HCT116 (cell line): ENCODE measurements around the gene LPAR1. TPM values are rescaled to one million over a fixed set of nuclear protein-coding genes. Genes with fewer than 3 reads are reported as not detected.

Source experiments
- ATAC-seq: fragments of 200-7000 bp; cut with Tn5 transposase; 2 replicates; pipeline ENCODE4 v1.9.1; 2020; ENCODE audit warnings: mild to moderate bottlenecking, moderate library complexity
- BruUV-seq: library from RNA; stranded (reverse); fragments of 400-500 nt; replicated peaks from 2 replicates; lab custom pipeline; 2021; lab: Mats Ljungman, UMichigan
- CTCF ChIA-PET: fragments of 300-600 bp; sonication (Branson Sonifier 250); formaldehyde crosslinking; loops from one replicate; lab custom pipeline; 2021; ENCODE audit warnings: antibody characterized with exemption; lab: Charles Lee
- POLR2A ChIA-PET: fragments of 300-600, 350-600 bp; sonication (Branson Sonifier 250); formaldehyde crosslinking; loops from one replicate; lab custom pipeline; 2021; ENCODE audit warnings: antibody characterized with exemption; lab: Charles Lee
- RAD21 ChIA-PET, 2 experiments: fragments of 300-600 bp; sonication (Branson Sonifier 250); formaldehyde crosslinking; loops; one replicate each; lab custom pipeline; 2023; ENCODE audit warnings: low total read pairs in 2 of 2; ENCODE audit not compliant: uncharacterized antibody in 2 of 2, unreplicated experiment in 2 of 2, low non-redundant PET in 1 of 2; lab: Charles Lee
- DNase-seq: peaks from one replicate; pipeline ENCODE4 v3.0.0-alpha.2; 2010; ENCODE audit warnings: low read depth, low spot score
- H2AFZ ChIP-seq: fragments of 200-600 bp; shearing (Covaris generic), sonication (generic); 2 replicates; pipeline ENCODE4 v1.6.1; 2017; ENCODE audit warnings: low read depth, mixed run types, mixed read lengths, antibody characterized with exemption, low read length; ENCODE audit not compliant: poor library complexity, severe bottlenecking
- H3K27ac ChIP-seq: 2 replicates; pipeline ENCODE4 v1.5.1; 2012; ENCODE audit warnings: low read depth, low read length
- H3K27me3 ChIP-seq: fragments of 200-600 bp; sonication (generic); 2 replicates; pipeline ENCODE4 v1.6.1; 2016; ENCODE audit warnings: mixed run types, low read length, mixed read lengths; ENCODE audit not compliant: insufficient read depth
- H3K36me3 ChIP-seq, 2 experiments: fragments of 200-500 bp in 1 of 2; fragments of 200-600 bp in 1 of 2; sonication (Bioruptor generic) in 1 of 2; sonication (generic) in 1 of 2; 2 replicates each; pipeline versions ENCODE4 v1.5.1 to v1.6.1; 2014 to 2016; ENCODE audit warnings: low read length in 2 of 2, inconsistent platforms in 1 of 2, mixed read lengths in 1 of 2, mixed run types in 1 of 2; ENCODE audit not compliant: insufficient read depth in 2 of 2, control insufficient read depth in 1 of 2
- H3K4me1 ChIP-seq, 2 experiments: fragments of 200-600 bp in 1 of 2; sonication (generic) in 1 of 2; 2 replicates each; pipeline versions ENCODE4 v1.5.1 to v1.6.1; 2012 to 2017; ENCODE audit warnings: low read length in 2 of 2, inconsistent platforms in 1 of 2, mild to moderate bottlenecking in 1 of 2, mixed read lengths in 1 of 2, mixed run types in 1 of 2, moderate library complexity in 1 of 2; ENCODE audit not compliant: insufficient read depth in 2 of 2, control insufficient read depth in 1 of 2
- H3K4me2 ChIP-seq: fragments of 200-600 bp; sonication (generic); 2 replicates; pipeline ENCODE4 v1.6.1; 2017; ENCODE audit warnings: mixed run types, low read length, mixed read lengths
- H3K4me3 ChIP-seq, 2 experiments: fragments of 200-600 bp in 1 of 2; sonication (generic) in 1 of 2; replicated peaks in 1 of 2; 2 replicates each; pipeline ENCODE4 v1.5.1; 2011 to 2016; ENCODE audit warnings: low read length in 2 of 2, control low read depth in 1 of 2, low read depth in 1 of 2, mild to moderate bottlenecking in 1 of 2, mixed read lengths in 1 of 2, mixed run types in 1 of 2
- H3K79me2 ChIP-seq: fragments of 200-600 bp; sonication (generic); 2 replicates; pipeline ENCODE4 v1.6.1; 2017; ENCODE audit warnings: mild to moderate bottlenecking, mixed run types, low read length, moderate library complexity, mixed read lengths; ENCODE audit not compliant: insufficient read depth
- H3K9ac ChIP-seq: fragments of 200-600 bp; sonication (generic); 2 replicates; pipeline ENCODE4 v1.6.1; 2016; ENCODE audit warnings: low read length, mixed read lengths
- H3K9me2 ChIP-seq: fragments of 200-600 bp; sonication (generic), shearing (Covaris generic); 2 replicates; pipeline ENCODE4 v1.6.1; 2017; ENCODE audit warnings: mixed run types, mild to moderate bottlenecking, moderate library complexity; ENCODE audit not compliant: insufficient read depth
- H3K9me3 ChIP-seq, 2 experiments: fragments of 200-500 bp in 1 of 2; fragments of 200-600 bp in 1 of 2; sonication (Bioruptor generic) in 1 of 2; sonication (generic) in 1 of 2; 2 replicates each; pipeline ENCODE4 v1.6.1; 2014 to 2017; ENCODE audit warnings: low read length in 2 of 2, mixed read lengths in 2 of 2, inconsistent platforms in 1 of 2, low read depth in 1 of 2, mild to moderate bottlenecking in 1 of 2, mixed run types in 1 of 2, moderate library complexity in 1 of 2; ENCODE audit not compliant: control insufficient read depth in 1 of 2, insufficient read depth in 1 of 2
- H4K20me1 ChIP-seq: fragments of 200-600 bp; sonication (generic), shearing (Covaris generic); 2 replicates; pipeline ENCODE4 v1.6.1; 2017; ENCODE audit warnings: mixed run types, mild to moderate bottlenecking, moderate library complexity; ENCODE audit not compliant: insufficient read depth
- ATF3 ChIP-seq: IDR thresholded peaks from 2 replicates; pipeline ENCODE4 v1.6.1; 2012
- CBX3 ChIP-seq: IDR thresholded peaks from 2 replicates; pipeline ENCODE4 v1.6.1; 2012; ENCODE audit warnings: low read depth
- EGR1 ChIP-seq: IDR thresholded peaks from 2 replicates; pipeline ENCODE4 v1.6.1; 2012; ENCODE audit warnings: low read depth
- EZH2 ChIP-seq: fragments of 200-600 bp; sonication (generic); IDR thresholded peaks from 2 replicates; pipeline ENCODE4 v1.6.1; 2017; ENCODE audit warnings: antibody characterized with exemption, mixed run types
- EZH2phosphoT487 ChIP-seq: fragments of 200-600 bp; IDR thresholded peaks from 2 replicates; pipeline ENCODE4 v1.6.1; 2018; ENCODE audit warnings: antibody characterized with exemption, borderline replicate concordance
- JUND ChIP-seq: IDR thresholded peaks from 2 replicates; pipeline ENCODE4 v1.6.1; 2012
- MAX ChIP-seq: IDR thresholded peaks from 2 replicates; pipeline ENCODE4 v1.6.1; 2012
- RAD21 ChIP-seq: IDR thresholded peaks from 2 replicates; pipeline ENCODE4 v1.6.1; 2012; ENCODE audit warnings: low read depth, mild to moderate bottlenecking
- REST ChIP-seq: IDR thresholded peaks from 2 replicates; pipeline ENCODE4 v1.6.1; 2012; ENCODE audit warnings: low read depth
- SRF ChIP-seq: IDR thresholded peaks from 2 replicates; pipeline ENCODE4 v1.6.1; 2012; ENCODE audit warnings: low read depth
- YY1 ChIP-seq: IDR thresholded peaks from 2 replicates; pipeline ENCODE4 v1.6.1; 2011; ENCODE audit warnings: low read length, low read depth, moderate library complexity, mild to moderate bottlenecking; ENCODE audit not compliant: insufficient replicate concordance; ENCODE audit errors: extremely low read depth
- ZFX ChIP-seq: fragments of 450-650 bp; IDR thresholded peaks from 2 replicates; pipeline ENCODE4 v1.6.1; 2017
- ZNF274 ChIP-seq: fragments of 200-500 bp; sonication (Bioruptor generic); IDR thresholded peaks from 2 replicates; pipeline ENCODE4 v1.6.1; 2014; ENCODE audit warnings: mild to moderate bottlenecking, low read depth, low read length, inconsistent platforms
- intact Hi-C: fragments of 100-400 bp; cut with micrococcal nuclease; formaldehyde crosslinking; loops from 2 replicates; pipeline ENCODE4 v1.10.0; 2022
- total RNA-seq: library from RNA; stranded (reverse); gene quantifications from one replicate; pipeline ENCODE4 v1.2.1, GENCODE V29; 2021; ENCODE audit not compliant: unreplicated experiment

LPAR1 gene
- total RNA-seq, 1 experiment from 2014 or later, result 7.4 TPM

DNA sequence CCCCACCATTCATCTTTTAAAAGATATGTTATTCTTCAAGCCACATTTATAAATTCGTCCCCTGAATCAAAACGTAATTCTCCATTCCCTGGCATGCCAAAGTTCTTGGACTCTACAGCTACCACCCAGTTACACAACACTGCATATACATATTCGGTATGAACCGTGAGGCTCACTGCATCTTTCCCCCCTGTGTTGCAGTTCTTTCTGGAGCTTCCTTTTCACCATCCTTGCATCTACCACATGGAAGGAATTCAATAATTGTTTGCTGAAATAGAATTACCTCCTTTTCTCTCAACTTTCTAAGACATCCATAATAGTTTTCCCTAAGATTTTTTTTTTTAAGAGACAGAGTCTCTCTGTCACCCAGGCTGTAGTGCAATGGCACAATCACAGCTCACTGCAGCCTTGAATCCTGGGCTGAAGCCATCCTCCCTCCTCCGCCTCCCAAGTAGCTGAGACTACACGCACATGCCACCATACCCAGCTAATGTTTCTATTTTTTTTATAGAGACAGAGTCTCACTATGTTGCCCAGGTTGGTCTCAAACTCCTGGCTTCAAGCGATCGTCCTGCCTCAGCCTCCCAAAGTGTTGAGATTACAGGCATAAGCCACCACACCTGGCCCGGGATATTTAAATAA lies 3.3 kb downstream of the LPAR1 start:
- H3K4me2 ChIP-seq, result no peak overlapping the region
- H3K79me2 ChIP-seq, result no peaks in the 10 kb centered on the region
- H3K36me3 ChIP-seq, result no peaks in the 10 kb centered on the region
- ChIA-PET RAD21 (no interaction called here), CTCF (no interaction called here), POLR2A (no interaction called here)
- intact Hi-C loops, result loop anchor here (5.0 kb wide), 2 partner anchors 283 to 398 kb away; no protein-coding TSS in a partner anchor
- H3K9me3 ChIP-seq, result no peaks in the 10 kb centered on the region
- BruUV-seq, result no TSS peak
- H3K9ac ChIP-seq, result no peak overlapping the region
- H4K20me1 ChIP-seq, result no peaks in the 10 kb centered on the region
- H3K9me2 ChIP-seq, result no peaks in the 10 kb centered on the region
- no peak overlapping the region for H3K27ac ChIP-seq
- TF ChIP-seq RAD21 (no peak), JUND (no peak), ZNF274 (no peak), ATF3 (no peak), SRF (no peak), CBX3 (no peak), ZFX (no peak), EZH2 (no peak), REST (no peak), EGR1 (no peak), EZH2phosphoT487 (no peak), MAX (no peak), YY1 (no peak)
- no peak overlapping the region for H2AFZ ChIP-seq
- H3K4me1 ChIP-seq, result peaks cover 7 to 23% of the 10 kb centered on the region in 2 experiments; a peak in 3 of 4 replicates
- ATAC-seq, result no peak
- H3K27me3 ChIP-seq, result no peaks in the 10 kb centered on the region
- no peak overlapping the region for H3K4me3 ChIP-seq
- DNase-seq, result no peak
